ENCODE data around the gene ZBED6. TPM values are rescaled to one million over a fixed set of nuclear protein-coding genes. Genes with fewer than 3 reads are reported as not detected.

The ZBED6 gene
- total RNA-seq, 1 donor from 2014 or later: 13.6 TPM

GRCh38 chr1:203769505-203770343 is 25.7 kb upstream of the ZBED6 start:
- DNase-seq (ENCODE audit: low read depth): peak; percentile 93
- H3K4me3 ChIP-seq (ENCODE audit: low read depth, low read length): peak overlapping the region; percentile 21
- TF ChIP-seq CTCF (conservative IDR thresholded peaks at IDR 0.05; ENCODE audit: low read depth, low read length): no peak

- TF ChIP-seq CTCF (conservative IDR thresholded peaks at IDR 0.05; ENCODE audit: low read depth, low read length): no peak
- no peak for DNase-seq (ENCODE audit: low read depth)
- no peak overlapping the region for H3K4me3 ChIP-seq (ENCODE audit: low read depth, low read length)
Measured at GRCh38 chr1:203771901-203772301, 23.5 kb upstream of the ZBED6 start.

- no peak for TF ChIP-seq CTCF (conservative IDR thresholded peaks at IDR 0.05; ENCODE audit: low read depth, low read length)
- DNase-seq (ENCODE audit: low read depth): no peak
- H3K4me3 ChIP-seq (ENCODE audit: low read depth, low read length): no peak overlapping the region
Measured at GRCh38 chr1:203772836-203773235, 22.6 kb upstream of the ZBED6 start.

- TF ChIP-seq CTCF (conservative IDR thresholded peaks at IDR 0.05; ENCODE audit: low read depth, low read length): peak; percentile 41
- no peak for DNase-seq (ENCODE audit: low read depth)
- H3K4me3 ChIP-seq (ENCODE audit: low read depth, low read length): no peak overlapping the region
Measured at GRCh38 chr1:203776636-203777035, 18.8 kb upstream of the ZBED6 start.

- H3K4me3 ChIP-seq (ENCODE audit: low read depth, low read length): no peak overlapping the region
- DNase-seq (ENCODE audit: low read depth): no peak
- no peak for TF ChIP-seq CTCF (conservative IDR thresholded peaks at IDR 0.05; ENCODE audit: low read depth, low read length)
Measured at GRCh38 chr1:203777596-203777995, 17.8 kb upstream of the ZBED6 start.

- TF ChIP-seq CTCF (conservative IDR thresholded peaks at IDR 0.05; ENCODE audit: low read depth, low read length): no peak
- H3K4me3 ChIP-seq (ENCODE audit: low read depth, low read length): no peak overlapping the region
- no peak for DNase-seq (ENCODE audit: low read depth)
Measured at GRCh38 chr1:203778146-203778545, 17.3 kb upstream of the ZBED6 start.

- no peak overlapping the region for H3K4me3 ChIP-seq (ENCODE audit: low read depth, low read length)
- no peak for DNase-seq (ENCODE audit: low read depth)
- no peak for TF ChIP-seq CTCF (conservative IDR thresholded peaks at IDR 0.05; ENCODE audit: low read depth, low read length)
Measured at GRCh38 chr1:203778789-203779188, 16.6 kb upstream of the ZBED6 start.
